Suppressor macrophage treated with lipopolysaccharide for 4 hours (primary cell): ENCODE measurements around the gene ARHGAP10.

Experiments used
- DNase-seq: peaks from one replicate; pipeline ENCODE4 v3.0.0-alpha.2; 2020

ARHGAP10 gene

GRCh38 chr4:148006001-148006400, 274.1 kb downstream of the ARHGAP10 start:
- DNase-seq: no peak

- peak; percentile 75 for DNase-seq
Observed at GRCh38 chr4:148007314-148007760, 275.4 kb downstream of the ARHGAP10 start.

GRCh38 chr4:148007792-148008191, 275.9 kb downstream of the ARHGAP10 start:
- peak; percentile 76 for DNase-seq

- DNase-seq: peak; percentile 47
Observed at GRCh38 chr4:148015058-148015457, 283.2 kb downstream of the ARHGAP10 start.

GRCh38 chr4:148015468-148015867, 283.6 kb downstream of the ARHGAP10 start:
- no peak for DNase-seq

- no peak for DNase-seq
Observed at GRCh38 chr4:148016063-148016637, 284.3 kb downstream of the ARHGAP10 start.

- DNase-seq: no peak
Observed at GRCh38 chr4:148017801-148018200, 285.9 kb downstream of the ARHGAP10 start.

GRCh38 chr4:148021686-148022085, 289.8 kb downstream of the ARHGAP10 start:
- no peak for DNase-seq

- no peak for DNase-seq
Observed at GRCh38 chr4:148022975-148023374, 291.1 kb downstream of the ARHGAP10 start.

- peak; percentile 5 for DNase-seq
Observed at GRCh38 chr4:148023512-148024181, 291.8 kb downstream of the ARHGAP10 start.

GRCh38 chr4:148025981-148026380, 294.1 kb downstream of the ARHGAP10 start:
- no peak for DNase-seq

- no peak for DNase-seq
Observed at GRCh38 chr4:148027201-148027600, 295.3 kb downstream of the ARHGAP10 start.

- no peak for DNase-seq
Observed at GRCh38 chr4:148029781-148030180, 297.9 kb downstream of the ARHGAP10 start.

GRCh38 chr4:148030193-148030873, 298.4 kb downstream of the ARHGAP10 start:
- DNase-seq: peak; percentile 21

- DNase-seq: no peak
Observed at GRCh38 chr4:148034813-148035212, 302.9 kb downstream of the ARHGAP10 start.

GRCh38 chr4:148041606-148042329, 309.9 kb downstream of the ARHGAP10 start:
- DNase-seq: no peak

- DNase-seq: no peak
Observed at GRCh38 chr4:148044089-148044911, 312.4 kb downstream of the ARHGAP10 start.

GRCh38 chr4:148044912-148045352, 313.0 kb downstream of the ARHGAP10 start:
- DNase-seq: no peak

- DNase-seq: no peak
Observed at GRCh38 chr4:148048598-148048997, 316.7 kb downstream of the ARHGAP10 start.

- DNase-seq: no peak
Observed at GRCh38 chr4:148051403-148051802, 319.5 kb downstream of the ARHGAP10 start.

- DNase-seq: no peak
Observed at GRCh38 chr4:148052448-148052847, 320.6 kb downstream of the ARHGAP10 start.

GRCh38 chr4:148053298-148054003, 321.6 kb downstream of the ARHGAP10 start:
- no peak for DNase-seq
